Cardiac muscle cell (in vitro differentiated cells and primary cell): ENCODE data around the gene DTX3. TPM values are rescaled to one million over a fixed set of nuclear protein-coding genes. Genes with fewer than 3 reads are reported as not detected.

Source experiments
- DNase-seq, 2 donors: peaks; one replicate each; pipeline versions ENCODE4 v3.0.0 to v3.0.0-alpha.2; 2010 to 2017; ENCODE audit warnings: low read depth in 1 of 2, low spot score in 1 of 2
- H3K27ac ChIP-seq: fragments of 200-600 bp; sonication (generic); 2 replicates; pipeline ENCODE4 v1.5.1; 2016
- H3K27me3 ChIP-seq: fragments of 200-600 bp; sonication (generic); 2 replicates; pipeline ENCODE4 v1.6.0; 2016; ENCODE audit warnings: control low read depth
- H3K36me3 ChIP-seq: fragments of 200-600 bp; sonication (generic); 2 replicates; pipeline ENCODE4 v1.5.1; 2016; ENCODE audit warnings: control low read depth
- H3K4me1 ChIP-seq: fragments of 200-600 bp; sonication (generic); 2 replicates; pipeline ENCODE4 v1.8.1; 2017; ENCODE audit warnings: low read depth, mild to moderate bottlenecking, mixed run types
- H3K4me3 ChIP-seq: fragments of 200-600 bp; sonication (generic); 2 replicates; pipeline ENCODE4 v1.5.1; 2016; ENCODE audit warnings: mild to moderate bottlenecking
- H3K9me3 ChIP-seq: fragments of 200-600 bp; sonication (generic); 2 replicates; pipeline ENCODE4 v1.5.1; 2017; ENCODE audit warnings: low read depth, mild to moderate bottlenecking, control low read depth
- CTCF ChIP-seq: IDR thresholded peaks from 2 replicates; pipeline ENCODE4 v1.5.1; 2012; ENCODE audit warnings: low read depth, mild to moderate bottlenecking, low read length
- polyA plus RNA-seq: library from polyadenylated mRNA; unstranded; fragments of >200 nt; fragmentation: Nextera tagmentation; extraction: Ambion mirVana; gene quantifications from 2 replicates; pipeline ENCODE4 v1.2.1, GENCODE V29; 2016
- total RNA-seq: library from RNA; depleted of rRNA; stranded (reverse); fragments of >200 nt; gene quantifications from 2 replicates; pipeline ENCODE4 v1.2.3, GENCODE V29; 2016

The DTX3 gene
- total and polyA plus RNA-seq, 2 experiments from 2014 or later = 44.5 to 59.0 TPM

- H3K9me3 ChIP-seq = no peaks in the 10 kb centered on the region
- no peaks in the 10 kb centered on the region for H3K36me3 ChIP-seq
- H3K27ac ChIP-seq = no peak overlapping the region
- H3K4me1 ChIP-seq = peaks cover 13% of the 10 kb centered on the region
- H3K4me3 ChIP-seq = no peak overlapping the region
- no peak for TF ChIP-seq CTCF
- peaks cover 3% of the 10 kb centered on the region for H3K27me3 ChIP-seq
- DNase-seq = no peak
Observed at GRCh38 chr12:57606399-57606798, 1.8 kb downstream of the DTX3 start.

GRCh38 chr12:57606821-57607220 is 2.2 kb downstream of the DTX3 start:
- Histone ChIP-seq H3K36me3 (no peaks in the 10 kb centered on the region), H3K4me3 (no peak overlapping the region), H3K4me1 (peaks cover 13% of the 10 kb centered on the region), H3K27ac (no peak overlapping the region), H3K9me3 (no peaks in the 10 kb centered on the region), H3K27me3 (peaks cover 3% of the 10 kb centered on the region)
- no peak for DNase-seq
- TF ChIP-seq CTCF = no peak

- no peak overlapping the region for H3K4me3 ChIP-seq
- peaks cover 6% of the 10 kb centered on the region for H3K27me3 ChIP-seq
- H3K36me3 ChIP-seq = no peaks in the 10 kb centered on the region
- no peaks in the 10 kb centered on the region for H3K9me3 ChIP-seq
- no peak overlapping the region for H3K27ac ChIP-seq
- peaks cover 13% of the 10 kb centered on the region for H3K4me1 ChIP-seq
- no peak for DNase-seq
- no peak for TF ChIP-seq CTCF
Observed at GRCh38 chr12:57607958-57608663, 3.5 kb downstream of the DTX3 start.

GRCh38 chr12:57609101-57609780 is 4.6 kb downstream of the DTX3 start:
- Histone ChIP-seq H3K36me3 (no peaks in the 10 kb centered on the region), H3K4me1 (peaks cover 6% of the 10 kb centered on the region), H3K27me3 (peaks cover 11% of the 10 kb centered on the region), H3K4me3 (no peak overlapping the region), H3K27ac (no peak overlapping the region), H3K9me3 (no peaks in the 10 kb centered on the region)
- DNase-seq = no peak
- no peak for TF ChIP-seq CTCF

- no peak for TF ChIP-seq CTCF
- peak overlapping the region; percentile 42 for H3K4me3 ChIP-seq
- H3K4me1 ChIP-seq = peaks cover 4% of the 10 kb centered on the region
- no peaks in the 10 kb centered on the region for H3K36me3 ChIP-seq
- peaks cover 11% of the 10 kb centered on the region for H3K27me3 ChIP-seq
- H3K9me3 ChIP-seq = no peaks in the 10 kb centered on the region
- DNase-seq = no peak
- no peak overlapping the region for H3K27ac ChIP-seq
Observed at GRCh38 chr12:57609781-57610553, 5.3 kb downstream of the DTX3 start.
